HepG2 (cell line): ENCODE results near the gene FABP1. TPM values are rescaled to one million over a fixed set of nuclear protein-coding genes. Genes with fewer than 3 reads are reported as not detected.

Experiments used
- ARHGAP35 ChIP-seq: sonication (generic); formaldehyde crosslinking; IDR thresholded peaks from 2 replicates; pipeline ENCODE4 v1.9.0; 2022; ENCODE audit warnings: mild to moderate bottlenecking, inconsistent platforms, moderate library complexity, missing genetic modification reagents, borderline replicate concordance
- ATM ChIP-seq: fragments of 450-650 bp; IDR thresholded peaks from 2 replicates; pipeline ENCODE4 v1.7.1; 2017; ENCODE audit warnings: mild to moderate bottlenecking, borderline replicate concordance
- IRF9 ChIP-seq: sonication (generic); formaldehyde crosslinking; IDR thresholded peaks from 2 replicates; pipeline ENCODE4 v1.8.0; 2022; ENCODE audit warnings: missing genetic modification reagents, mild to moderate bottlenecking, borderline replicate concordance
- LCORL ChIP-seq, 2 experiments: fragments of 450-650 bp in 1 of 2; sonication (generic) in 1 of 2; formaldehyde crosslinking in 1 of 2; IDR thresholded peaks; 2 replicates each; pipeline versions ENCODE4 v1.5.0 to v1.6.1; 2017 to 2020; ENCODE audit warnings: antibody characterized with exemption in 1 of 2, missing genetic modification reagents in 1 of 2
- NFIB ChIP-seq: sonication (generic); formaldehyde crosslinking; IDR thresholded peaks from 2 replicates; pipeline ENCODE4 v1.9.0; 2021; ENCODE audit warnings: missing genetic modification reagents, mild to moderate bottlenecking, borderline replicate concordance
- NRL ChIP-seq: sonication (generic); formaldehyde crosslinking; IDR thresholded peaks from 2 replicates; pipeline ENCODE4 v1.5.0; 2020; ENCODE audit warnings: missing genetic modification reagents, mild to moderate bottlenecking, moderate library complexity, borderline replicate concordance
- SMC3 ChIP-seq: IDR thresholded peaks from 2 replicates; pipeline ENCODE4 v1.6.1; 2011; ENCODE audit warnings: low read length, improper control_type of control experiment
- SOX5 ChIP-seq: IDR thresholded peaks from 2 replicates; pipeline ENCODE4 v1.6.1; 2016; ENCODE audit warnings: borderline replicate concordance
- TCF7L2 ChIP-seq: IDR thresholded peaks from 2 replicates; pipeline ENCODE4 v1.6.1; 2011; ENCODE audit warnings: mild to moderate bottlenecking, low read depth, low read length, moderate library complexity
- USF2 ChIP-seq, 2 experiments: sonication (generic) in 1 of 2; formaldehyde crosslinking in 1 of 2; IDR thresholded peaks; 2 replicates each; pipeline versions ENCODE4 v1.5.1 to v1.6.1; 2011 to 2020; ENCODE audit warnings: borderline replicate concordance in 1 of 2, low read depth in 1 of 2, low read length in 1 of 2, mild to moderate bottlenecking in 1 of 2, missing genetic modification reagents in 1 of 2, moderate library complexity in 1 of 2
- ZBTB38 ChIP-seq: sonication (generic); formaldehyde crosslinking; IDR thresholded peaks from 2 replicates; pipeline ENCODE4 v1.5.1; 2020; ENCODE audit warnings: mild to moderate bottlenecking, missing genetic modification reagents
- ZHX1 ChIP-seq: sonication (generic); formaldehyde crosslinking; IDR thresholded peaks from 2 replicates; pipeline ENCODE4 v1.8.1; 2022; ENCODE audit warnings: low read depth, mild to moderate bottlenecking, missing genetic modification reagents
- ZNF160 ChIP-seq: sonication (generic); formaldehyde crosslinking; IDR thresholded peaks from 2 replicates; pipeline ENCODE4 v1.8.0; 2022; ENCODE audit warnings: mild to moderate bottlenecking, inconsistent platforms, missing genetic modification reagents
- ZNF230 ChIP-seq: sonication (generic); formaldehyde crosslinking; IDR thresholded peaks from 2 replicates; pipeline ENCODE4 v1.4.0; 2020; ENCODE audit warnings: mild to moderate bottlenecking, missing genetic modification reagents
- ZNF256 ChIP-seq: sonication (generic); formaldehyde crosslinking; conservative IDR thresholded peaks from 2 replicates; pipeline ENCODE4 v1.4.0; 2020; ENCODE audit warnings: missing genetic modification reagents
- ZNF572 ChIP-seq: sonication (generic); formaldehyde crosslinking; IDR thresholded peaks from 2 replicates; pipeline ENCODE4 v1.5.1; 2020; ENCODE audit warnings: mild to moderate bottlenecking, missing genetic modification reagents
- ZNF749 ChIP-seq: sonication (generic); formaldehyde crosslinking; IDR thresholded peaks from 2 replicates; pipeline ENCODE4 v1.8.0; 2022; ENCODE audit warnings: mild to moderate bottlenecking, missing genetic modification reagents, moderate library complexity, borderline replicate concordance
- ZNF768 ChIP-seq: sonication (generic); formaldehyde crosslinking; IDR thresholded peaks from 2 replicates; pipeline ENCODE4 v1.4.0; 2020; ENCODE audit warnings: missing genetic modification reagents
- ZNF770 ChIP-seq: sonication (generic); formaldehyde crosslinking; IDR thresholded peaks from 2 replicates; pipeline ENCODE4 v1.5.0; 2020; ENCODE audit warnings: mild to moderate bottlenecking, missing genetic modification reagents
- ZNF772 ChIP-seq: sonication (generic); formaldehyde crosslinking; IDR thresholded peaks from 2 replicates; pipeline ENCODE4 v1.5.0; 2020; ENCODE audit warnings: mild to moderate bottlenecking, missing genetic modification reagents
- ZSCAN25 ChIP-seq: sonication (generic); formaldehyde crosslinking; IDR thresholded peaks from 2 replicates; pipeline ENCODE4 v1.8.0; 2022; ENCODE audit warnings: mild to moderate bottlenecking, missing genetic modification reagents
- polyA plus RNA-seq, 8 experiments: library from polyadenylated mRNA; depleted of rRNA in 3 of 8; stranded (reverse) in 7 of 8; unstranded in 1 of 8; fragments of >200 nt; fragmentation: Illumina TruSeq in 4 of 8; extraction: Trizol in 4 of 8; gene quantifications; 2 replicates each; pipeline versions ENCODE4 v1.2.1 to v1.2.3, GENCODE V29; 2011 to 2016; ENCODE audit warnings: low read depth in 4 of 8, missing spikeins in 1 of 8, mixed read lengths in 1 of 8; ENCODE audit not compliant: insufficient read depth in 1 of 8
- total RNA-seq, 5 experiments: library from RNA; depleted of rRNA; stranded (reverse); fragments of >200 nt; fragmentation: Illumina TruSeq; extraction: Trizol; gene quantifications; 2 replicates each; pipeline ENCODE4 v1.2.3, GENCODE V29; 2016; ENCODE audit warnings: low read depth in 1 of 5

FABP1 gene
- total and polyA plus RNA-seq, 2 of the 13 experiments (the other 11 are each of a cell fraction or from before 2014, with no cell fraction given) = 644 to 1,608 TPM

- peak; percentile 70 for TF ChIP-seq ZNF770 (CRISPR knock-in tag)
- TF ChIP-seq IRF9 = 0 out of 2 replicates have a peak, but pooled peaks have one; percentile 74
- 0 out of 2 replicates have a peak, but pooled peaks have one; percentile 16 for TF ChIP-seq SMC3
- 0 out of 2 replicates have a peak, but pooled peaks have one; percentile 20 for TF ChIP-seq ZNF768 (CRISPR knock-in tag)
- no peak for TF ChIP-seq TCF7L2
- TF ChIP-seq ARHGAP35 (CRISPR knock-in tag) = peak; percentile 25; the same call in 1 of the 2 replicates
- no peak for TF ChIP-seq ZNF230 (CRISPR knock-in tag)
- no peak for TF ChIP-seq LCORL (IDR thresholded peaks at IDR 0.05)
- TF ChIP-seq LCORL (CRISPR knock-in tag; IDR thresholded peaks at IDR 0.05) = 0 out of 2 replicates have a peak, but pooled peaks have one; percentile 6
- TF ChIP-seq ZNF572 (CRISPR knock-in tag) = 0 out of 2 replicates have a peak, but pooled peaks have one; percentile 34
- no peak for TF ChIP-seq USF2 (IDR thresholded peaks at IDR 0.05; ENCODE audit: low read depth, low read length)
- no peak for TF ChIP-seq USF2 (CRISPR knock-in tag; IDR thresholded peaks at IDR 0.05; ENCODE audit: borderline replicate concordance)
- TF ChIP-seq NFIB (CRISPR knock-in tag) = no peak
- TF ChIP-seq ZNF256 (CRISPR knock-in tag) = no peak
- TF ChIP-seq SOX5 (CRISPR knock-in tag) = no peak
- TF ChIP-seq ZBTB38 = peak; percentile 79; the same call in 1 of the 2 replicates
- TF ChIP-seq ZHX1 (CRISPR knock-in tag) = 0 out of 2 replicates have a peak, but pooled peaks have one; percentile 28
- TF ChIP-seq ATM = no peak
- TF ChIP-seq ZNF772 (CRISPR knock-in tag) = peak; percentile 50; the same call in 1 of the 2 replicates
- no peak for TF ChIP-seq ZNF749 (CRISPR knock-in tag)
- 0 out of 2 replicates have a peak, but pooled peaks have one; percentile 60 for TF ChIP-seq NRL (CRISPR knock-in tag)
- no peak for TF ChIP-seq ZSCAN25 (CRISPR knock-in tag)
- no peak for TF ChIP-seq ZNF160 (CRISPR knock-in tag)
Observed at GRCh38 chr2:88128654-88129312, 921 bp upstream of the FABP1 start (continued).
